ENCODE measurements around the gene EPB41L5. TPM values are rescaled to one million over a fixed set of nuclear protein-coding genes. Genes with fewer than 3 reads are reported as not detected.

Gene EPB41L5
- total RNA-seq, 1 donor from 2014 or later = 84.0 TPM

DNA sequence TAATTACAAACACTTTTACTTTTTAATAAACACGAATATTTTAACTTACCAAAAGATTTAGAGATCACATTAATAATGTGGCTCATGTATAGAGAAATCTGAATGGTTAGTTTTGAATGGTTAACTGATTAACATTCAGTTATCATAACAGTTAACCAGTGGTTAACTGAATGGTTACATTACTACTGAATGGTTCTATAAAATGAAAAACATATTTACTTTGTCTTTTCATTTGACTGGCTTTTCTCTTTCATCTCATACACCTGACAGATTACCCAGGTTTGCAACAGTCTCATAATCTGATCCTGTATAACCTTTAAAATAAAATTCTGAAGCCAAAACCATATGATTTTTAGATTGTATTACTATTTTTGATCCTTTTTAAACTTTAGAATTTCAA lies 91.9 kb downstream of the EPB41L5 start:
- Histone ChIP-seq H2AFZ (replicated peaks) (no peak overlapping the region), H3K27me3 (no peaks in the 10 kb centered on the region), H3F3A (ENCODE audit: low read depth) (no peaks in the 10 kb centered on the region), H3K9ac (no peak overlapping the region), H3K9me3 (ENCODE audit: low read depth) (no peaks in the 10 kb centered on the region), H4K20me1 (ENCODE audit: low read depth) (peaks cover 4% of the 10 kb centered on the region), H3K4me3 (no peak overlapping the region), H3K79me2 (ENCODE audit: low read depth) (no peaks in the 10 kb centered on the region), H3K36me3 (peaks cover 4% of the 10 kb centered on the region), H3K4me1 (no peaks in the 10 kb centered on the region), H3K4me2 (no peak overlapping the region), H3K27ac (no peak overlapping the region)
- Mint-ChIP-seq H3K27ac (no peak overlapping the region), H3K4me1 (no peaks in the 10 kb centered on the region), H3K4me3 (no peak overlapping the region), H3K27me3 (ENCODE audit: insufficient read depth, low read depth) (no peaks in the 10 kb centered on the region), H3K36me3 (peaks cover 11% of the 10 kb centered on the region), H3K9me3 (no peaks in the 10 kb centered on the region)
- TF ChIP-seq, protein P1, sequence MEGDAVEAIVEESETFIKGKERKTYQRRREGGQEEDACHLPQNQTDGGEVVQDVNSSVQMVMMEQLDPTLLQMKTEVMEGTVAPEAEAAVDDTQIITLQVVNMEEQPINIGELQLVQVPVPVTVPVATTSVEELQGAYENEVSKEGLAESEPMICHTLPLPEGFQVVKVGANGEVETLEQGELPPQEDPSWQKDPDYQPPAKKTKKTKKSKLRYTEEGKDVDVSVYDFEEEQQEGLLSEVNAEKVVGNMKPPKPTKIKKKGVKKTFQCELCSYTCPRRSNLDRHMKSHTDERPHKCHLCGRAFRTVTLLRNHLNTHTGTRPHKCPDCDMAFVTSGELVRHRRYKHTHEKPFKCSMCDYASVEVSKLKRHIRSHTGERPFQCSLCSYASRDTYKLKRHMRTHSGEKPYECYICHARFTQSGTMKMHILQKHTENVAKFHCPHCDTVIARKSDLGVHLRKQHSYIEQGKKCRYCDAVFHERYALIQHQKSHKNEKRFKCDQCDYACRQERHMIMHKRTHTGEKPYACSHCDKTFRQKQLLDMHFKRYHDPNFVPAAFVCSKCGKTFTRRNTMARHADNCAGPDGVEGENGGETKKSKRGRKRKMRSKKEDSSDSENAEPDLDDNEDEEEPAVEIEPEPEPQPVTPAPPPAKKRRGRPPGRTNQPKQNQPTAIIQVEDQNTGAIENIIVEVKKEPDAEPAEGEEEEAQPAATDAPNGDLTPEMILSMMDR (IDR thresholded peaks at IDR 0.05) = no peak
- no peak for TF ChIP-seq EZH2 (IDR thresholded peaks at IDR 0.05)
- TF ChIP-seq EZH2phosphoT487 (IDR thresholded peaks at IDR 0.05) = no peak
- no peak for DNase-seq (ENCODE audit: low spot score)

DNA sequence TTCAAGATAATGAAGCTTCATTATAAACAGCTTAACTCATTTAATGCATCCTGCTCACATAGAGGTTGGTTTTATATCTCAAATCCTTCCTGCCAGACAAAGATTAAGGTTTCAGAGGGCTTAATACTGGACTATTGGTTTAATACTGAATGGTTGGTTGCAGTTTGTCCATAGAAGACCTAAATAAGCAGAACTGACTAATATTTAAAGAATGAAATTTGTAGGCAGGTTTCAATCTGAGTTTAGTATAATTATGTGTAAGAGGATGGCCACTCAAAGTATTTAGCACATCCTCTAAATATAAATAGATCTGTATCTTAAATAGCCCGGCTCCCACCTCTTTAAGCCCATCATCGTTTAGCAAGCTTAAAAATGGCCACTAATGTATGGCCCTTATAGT lies 92.5 kb downstream of the EPB41L5 start:
- no peak for DNase-seq (ENCODE audit: low spot score)
- Histone ChIP-seq H3K4me1 (no peaks in the 10 kb centered on the region), H3K27me3 (no peaks in the 10 kb centered on the region), H3K36me3 (peaks cover 4% of the 10 kb centered on the region), H3K27ac (no peak overlapping the region), H3K4me3 (no peak overlapping the region), H3K4me2 (no peak overlapping the region), H2AFZ (replicated peaks) (no peak overlapping the region), H3K79me2 (ENCODE audit: low read depth) (no peaks in the 10 kb centered on the region), H4K20me1 (ENCODE audit: low read depth) (peaks cover 4% of the 10 kb centered on the region), H3F3A (ENCODE audit: low read depth) (no peaks in the 10 kb centered on the region), H3K9ac (no peak overlapping the region), H3K9me3 (ENCODE audit: low read depth) (no peaks in the 10 kb centered on the region)
- Mint-ChIP-seq H3K9me3 (no peaks in the 10 kb centered on the region), H3K4me3 (no peak overlapping the region), H3K4me1 (no peaks in the 10 kb centered on the region), H3K36me3 (peaks cover 9% of the 10 kb centered on the region), H3K27ac (no peak overlapping the region), H3K27me3 (ENCODE audit: insufficient read depth, low read depth) (no peaks in the 10 kb centered on the region)
- TF ChIP-seq, protein P1 (IDR thresholded peaks at IDR 0.05) = no peak
- TF ChIP-seq EZH2phosphoT487 (IDR thresholded peaks at IDR 0.05) = no peak
- no peak for TF ChIP-seq EZH2 (IDR thresholded peaks at IDR 0.05)

DNA sequence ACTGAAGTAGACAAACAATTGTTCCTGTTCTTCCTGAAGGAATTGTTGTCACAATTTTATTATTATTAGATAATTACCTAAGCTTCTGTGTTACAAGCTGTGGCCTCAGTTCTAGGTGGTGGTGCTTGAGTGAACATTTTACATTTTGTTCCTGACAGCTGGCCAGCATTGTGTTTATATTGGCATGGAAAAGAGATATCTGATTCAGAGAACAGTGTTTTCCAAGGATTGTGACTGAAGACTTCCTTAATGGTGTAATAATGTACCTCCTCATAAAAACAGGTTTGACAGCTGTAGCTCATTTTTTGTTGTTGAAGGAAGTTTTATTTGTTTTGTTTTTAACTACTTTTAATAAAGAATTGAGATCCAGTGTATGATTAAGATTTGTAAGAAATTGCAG lies 95.2 kb downstream of the EPB41L5 start:
- Histone ChIP-seq H3K9me3 (ENCODE audit: low read depth) (no peaks in the 10 kb centered on the region), H3K36me3 (no peaks in the 10 kb centered on the region), H3F3A (ENCODE audit: low read depth) (no peaks in the 10 kb centered on the region), H3K27ac (no peak overlapping the region), H2AFZ (replicated peaks) (no peak overlapping the region), H3K27me3 (no peaks in the 10 kb centered on the region), H3K4me1 (no peaks in the 10 kb centered on the region), H3K4me3 (no peak overlapping the region), H3K4me2 (no peak overlapping the region), H3K79me2 (ENCODE audit: low read depth) (no peaks in the 10 kb centered on the region), H3K9ac (no peak overlapping the region), H4K20me1 (ENCODE audit: low read depth) (peaks cover 3% of the 10 kb centered on the region)
- Mint-ChIP-seq H3K9me3 (no peaks in the 10 kb centered on the region), H3K36me3 (peaks cover 6% of the 10 kb centered on the region), H3K27me3 (ENCODE audit: insufficient read depth, low read depth) (no peaks in the 10 kb centered on the region), H3K27ac (no peak overlapping the region), H3K4me3 (no peak overlapping the region), H3K4me1 (no peaks in the 10 kb centered on the region)
- DNase-seq (ENCODE audit: low spot score) = no peak
- TF ChIP-seq EZH2phosphoT487 (IDR thresholded peaks at IDR 0.05) (no peak), EZH2 (IDR thresholded peaks at IDR 0.05) (no peak)
- TF ChIP-seq, protein P1 (IDR thresholded peaks at IDR 0.05) = no peak
